ENCODE results near the gene HERC2. TPM values are rescaled to one million over a fixed set of nuclear protein-coding genes. Genes with fewer than 3 reads are reported as not detected.

Gene HERC2
- total RNA-seq, 1 experiment from 2014 or later: 69.2 TPM

DNA sequence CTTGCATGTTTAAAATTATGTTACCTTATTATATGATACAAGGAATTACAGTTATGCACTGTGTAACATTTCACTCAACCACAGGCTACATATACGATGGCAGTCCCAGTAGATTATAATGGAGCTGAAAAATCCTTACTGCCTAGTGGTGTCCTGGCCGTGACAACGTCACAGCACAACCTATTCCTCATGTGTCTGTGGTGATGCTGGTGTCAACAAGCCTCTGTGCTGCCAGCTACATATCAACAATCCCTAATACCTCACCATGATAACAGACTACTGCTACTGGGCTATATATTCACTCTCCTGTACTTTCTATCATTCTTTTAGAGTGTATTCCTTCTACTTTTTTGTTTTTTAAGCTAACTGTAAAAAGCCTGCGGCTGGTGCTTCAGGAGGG, 142.7 kb downstream of the HERC2 start:
- H3K4me1 Mint-ChIP-seq: no peaks in the 10 kb centered on the region

More for the DNA sequence above, 142.7 kb downstream of the HERC2 start:
- Mint-ChIP-seq H3K27me3 (ENCODE audit: low read depth) (no peaks in the 10 kb centered on the region; the same call in 1 of the 2 replicates), H3K27ac (0 out of 7 replicates have a peak overlapping the region, but pooled peaks of 1 of the 3 experiments have one; percentile 65), H3K9me3 (no peaks in the 10 kb centered on the region), H3K4me3 (no peak overlapping the region), H3K36me3 (ENCODE audit: insufficient read depth in 1 of 3, low read depth in 3 of 3) (peaks cover 31 to 58% (median 55%) of the 10 kb centered on the region in 3 experiments; a peak in 6 of 7 replicates)
- Histone ChIP-seq H3K27ac (ENCODE audit: insufficient read length, low read depth, low read length) (no peak overlapping the region), H3K9me3 (ENCODE audit: control insufficient read depth, low read depth, low read length) (no peaks in the 10 kb centered on the region), H2BK20ac (ENCODE audit: low read depth, low read length, poor library complexity, severe bottlenecking) (no peak overlapping the region), H3K23me2 (ENCODE audit: insufficient read length, low read depth, low read length, poor library complexity, severe bottlenecking) (no peaks in the 10 kb centered on the region), H2BK15ac (ENCODE audit: low read depth, low read length) (no peak overlapping the region), H4K5ac (ENCODE audit: insufficient read length, low read depth, low read length) (no peak overlapping the region), H2BK120ac (ENCODE audit: low read depth, low read length, poor library complexity, severe bottlenecking) (no peak overlapping the region), H2BK12ac (ENCODE audit: insufficient read length, low read depth, low read length) (no peak overlapping the region), H4K20me1 (ENCODE audit: control insufficient read depth, insufficient read depth, insufficient read length) (no peaks in the 10 kb centered on the region), H4K91ac (ENCODE audit: insufficient read length, low read depth, low read length) (no peak overlapping the region), H3K4ac (ENCODE audit: low read depth, low read length) (no peak overlapping the region), H2BK5ac (ENCODE audit: insufficient read length, low read length) (no peak overlapping the region), H4K8ac (replicated peaks; ENCODE audit: insufficient read length, low read depth, low read length) (no peak overlapping the region), H3K18ac (ENCODE audit: insufficient read length, low read depth, low read length) (no peak overlapping the region), H3K4me2 (ENCODE audit: insufficient read depth, insufficient read length, low read length) (no peak overlapping the region), H3K79me1 (ENCODE audit: insufficient read depth, low read depth, low read length, poor library complexity, severe bottlenecking) (no peaks in the 10 kb centered on the region), H3K27me3 (ENCODE audit: insufficient read depth, low read length) (no peaks in the 10 kb centered on the region), H3K9ac (ENCODE audit: extremely low read depth, insufficient read length, low read length) (no peak overlapping the region), H3K4me1 (ENCODE audit: insufficient read depth, low read length) (no peaks in the 10 kb centered on the region), H3K79me2 (ENCODE audit: insufficient read depth, low read length) (no peaks in the 10 kb centered on the region), H3T11ph (ENCODE audit: low read length) (no peak overlapping the region), H2AFZ (ENCODE audit: low read length) (no peak overlapping the region), H3K56ac (ENCODE audit: insufficient read length, low read depth, low read length) (no peak overlapping the region), H2AK5ac (ENCODE audit: insufficient read length, low read length) (no peak overlapping the region), H3K14ac (ENCODE audit: insufficient read depth, low read length) (no peak overlapping the region), H3K23ac (ENCODE audit: insufficient read length, low read depth, low read length) (no peak overlapping the region)
- WGBS (ENCODE audit: extremely low coverage, insufficient read length, low lambda C conversion rate): no CpG with 5 or more reads among the region's 4 CpGs
- TF ChIP-seq, protein P1, sequence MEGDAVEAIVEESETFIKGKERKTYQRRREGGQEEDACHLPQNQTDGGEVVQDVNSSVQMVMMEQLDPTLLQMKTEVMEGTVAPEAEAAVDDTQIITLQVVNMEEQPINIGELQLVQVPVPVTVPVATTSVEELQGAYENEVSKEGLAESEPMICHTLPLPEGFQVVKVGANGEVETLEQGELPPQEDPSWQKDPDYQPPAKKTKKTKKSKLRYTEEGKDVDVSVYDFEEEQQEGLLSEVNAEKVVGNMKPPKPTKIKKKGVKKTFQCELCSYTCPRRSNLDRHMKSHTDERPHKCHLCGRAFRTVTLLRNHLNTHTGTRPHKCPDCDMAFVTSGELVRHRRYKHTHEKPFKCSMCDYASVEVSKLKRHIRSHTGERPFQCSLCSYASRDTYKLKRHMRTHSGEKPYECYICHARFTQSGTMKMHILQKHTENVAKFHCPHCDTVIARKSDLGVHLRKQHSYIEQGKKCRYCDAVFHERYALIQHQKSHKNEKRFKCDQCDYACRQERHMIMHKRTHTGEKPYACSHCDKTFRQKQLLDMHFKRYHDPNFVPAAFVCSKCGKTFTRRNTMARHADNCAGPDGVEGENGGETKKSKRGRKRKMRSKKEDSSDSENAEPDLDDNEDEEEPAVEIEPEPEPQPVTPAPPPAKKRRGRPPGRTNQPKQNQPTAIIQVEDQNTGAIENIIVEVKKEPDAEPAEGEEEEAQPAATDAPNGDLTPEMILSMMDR (conservative IDR thresholded peaks at IDR 0.05): no peak
- no peak for DNase-seq

All from H9 (cell line).